Stimulated activated CD4-positive, alpha-beta T cell treated with anti-CD3 and anti-CD28 coated beads, Interleukin-2, amount 100 ng/mL, for 48 hours (primary cell): ENCODE results near the gene NKAIN4.
A peak's percentile ranks its signal among the peaks of the same experiment; 100 is the strongest.

ENCODE experiments used
- DNase-seq, 2 donors: peaks; one replicate each; pipeline ENCODE4 v3.0.0-alpha.2; 2020

The NKAIN4 gene

GRCh38 chr20:63217706-63218105 is 36.6 kb downstream of the NKAIN4 start:
- no peak for DNase-seq

DNA sequence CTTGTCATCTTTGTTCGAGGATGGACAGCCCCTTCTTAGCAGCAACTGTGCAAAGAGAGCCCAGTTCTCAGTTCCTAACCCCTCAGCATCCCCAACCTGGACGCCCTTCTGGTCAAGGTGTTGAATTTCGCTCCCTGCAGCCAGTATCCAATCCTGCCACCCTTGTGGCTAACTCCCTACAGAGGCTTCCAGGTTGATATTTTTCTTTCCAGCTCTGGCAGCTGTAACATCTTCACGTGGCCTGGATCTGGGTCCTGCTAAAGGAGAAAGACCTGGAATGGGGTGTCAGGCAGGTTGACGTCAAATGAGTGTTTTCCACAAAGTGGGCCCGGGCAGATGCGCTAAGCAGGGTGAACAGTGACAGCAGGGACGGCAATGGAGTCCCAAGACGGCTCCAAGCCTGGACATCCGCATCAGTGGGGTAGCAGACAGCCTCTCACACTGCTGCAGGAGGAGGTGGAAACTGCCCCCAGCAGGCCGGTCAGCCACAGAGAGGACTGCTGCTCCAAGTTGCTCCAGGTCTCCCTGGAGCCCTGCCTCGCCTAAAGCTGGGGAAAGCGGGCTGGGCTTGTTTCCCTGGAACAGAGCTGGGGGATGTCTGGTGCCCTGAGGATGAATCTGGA is 37.3 kb downstream of the NKAIN4 start:
- DNase-seq, result no peak

DNA sequence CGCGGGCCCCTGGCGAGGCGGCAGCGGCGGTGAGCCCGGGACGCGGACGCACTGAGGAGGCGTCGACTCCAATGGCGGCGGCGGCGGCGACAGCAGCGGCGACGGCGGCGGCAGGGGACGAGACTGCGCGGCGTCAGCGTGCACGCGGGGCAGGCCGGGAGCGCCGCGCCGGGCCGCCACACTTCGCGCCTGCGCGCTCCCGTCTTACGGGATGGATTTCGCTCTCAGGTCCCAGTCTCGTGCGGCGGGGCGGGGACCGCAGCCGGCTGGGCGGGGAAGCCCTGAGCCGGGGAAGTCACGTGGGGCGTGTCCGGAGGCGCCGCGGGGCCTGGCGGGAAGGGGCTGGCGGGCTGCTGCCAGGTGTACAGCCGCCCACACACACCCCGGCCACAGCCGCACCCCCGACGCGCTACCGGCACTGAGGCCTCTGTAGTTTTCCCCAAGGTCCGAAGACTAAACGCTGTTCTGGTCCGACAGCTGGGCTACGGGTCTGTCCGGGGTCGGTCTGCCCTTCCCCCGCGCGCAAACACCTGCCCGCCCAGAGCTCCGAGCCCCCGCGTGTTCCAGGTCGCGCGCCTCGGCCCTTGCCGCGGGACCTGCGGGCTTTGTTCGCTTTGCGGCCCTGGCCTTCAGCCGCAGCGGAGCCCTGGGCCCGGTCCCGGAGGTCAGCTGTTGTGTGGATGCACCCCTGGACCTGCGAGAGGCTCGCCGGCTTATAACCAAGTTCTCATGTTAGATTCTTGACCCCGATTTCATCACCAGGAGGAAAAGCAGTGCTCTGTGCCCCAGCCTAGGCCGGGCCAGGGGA is 38.0 kb downstream of the NKAIN4 start, which contains the start of gene YTHDF1:
YTHDF1 (minus strand) TSS at position 91 of the 808 bp plus-strand sequence. CDS start 239 bp downstream, outside the sequence.
- DNase-seq, result peak; percentile 93 to 94

- DNase-seq, result peak; percentile 11 to 15
These were observed 38.9 kb downstream of the NKAIN4 start for GRCh38 chr20:63215101-63216040.

GRCh38 chr20:63214514-63214913 is 39.7 kb downstream of the NKAIN4 start:
- no peak for DNase-seq

DNA sequence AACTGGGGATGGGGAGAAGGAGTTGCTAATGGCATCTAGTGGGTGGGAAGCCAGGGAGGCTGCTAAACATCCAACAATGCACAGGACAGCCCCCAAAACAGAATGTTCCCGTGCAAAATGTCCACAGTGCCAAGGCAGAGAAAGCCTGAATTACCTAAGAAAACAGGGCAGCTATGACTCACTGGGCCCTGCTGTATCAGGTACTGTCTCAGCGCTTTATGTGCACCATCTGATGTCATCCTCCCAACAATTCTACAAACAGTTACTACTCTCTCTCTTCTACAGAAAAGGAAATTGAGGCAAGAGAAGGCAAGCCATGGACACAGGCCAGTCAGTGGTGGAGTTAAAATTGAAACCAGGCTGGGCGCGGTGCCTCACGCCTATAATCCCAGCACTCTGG is 41.5 kb downstream of the NKAIN4 start:
- no peak for DNase-seq

GRCh38 chr20:63212393-63212730 is 41.9 kb downstream of the NKAIN4 start:
- DNase-seq, result no peak

GRCh38 chr20:63210011-63210605 is 44.2 kb downstream of the NKAIN4 start:
- no peak for DNase-seq

DNA sequence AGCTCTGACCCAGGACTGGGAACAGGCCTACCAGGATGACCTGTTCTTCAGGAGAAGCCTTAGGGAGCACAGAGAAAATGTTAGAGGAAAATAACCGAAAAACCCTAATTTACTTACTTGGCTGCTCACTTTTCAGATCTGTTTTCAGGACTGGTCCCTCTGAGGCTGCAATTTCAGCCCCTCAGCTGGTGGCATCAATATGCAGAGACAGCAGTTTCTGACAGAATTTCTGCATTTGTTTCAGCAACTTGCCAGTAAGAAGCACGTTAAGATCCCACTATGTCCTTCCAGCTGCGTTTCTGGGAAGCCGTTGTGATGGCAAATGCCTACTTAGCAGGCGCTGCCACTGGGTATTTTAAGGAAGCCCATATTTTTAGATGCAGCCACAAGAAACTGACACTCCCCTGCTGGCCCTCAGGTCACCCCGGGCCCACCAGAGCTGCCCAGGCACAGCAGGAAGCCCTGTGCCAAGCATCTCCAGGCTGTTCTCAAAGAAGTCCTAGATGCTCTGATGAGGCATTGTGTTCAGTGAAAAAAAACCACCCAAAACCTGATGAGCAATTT is 45.8 kb downstream of the NKAIN4 start:
- DNase-seq, result no peak

GRCh38 chr20:63206878-63207277 is 47.4 kb downstream of the NKAIN4 start:
- DNase-seq, result no peak

GRCh38 chr20:63205896-63206295 is 48.4 kb downstream of the NKAIN4 start:
- DNase-seq, result no peak

- no peak for DNase-seq
These were observed 49.9 kb downstream of the NKAIN4 start for GRCh38 chr20:63204362-63204761.

DNA sequence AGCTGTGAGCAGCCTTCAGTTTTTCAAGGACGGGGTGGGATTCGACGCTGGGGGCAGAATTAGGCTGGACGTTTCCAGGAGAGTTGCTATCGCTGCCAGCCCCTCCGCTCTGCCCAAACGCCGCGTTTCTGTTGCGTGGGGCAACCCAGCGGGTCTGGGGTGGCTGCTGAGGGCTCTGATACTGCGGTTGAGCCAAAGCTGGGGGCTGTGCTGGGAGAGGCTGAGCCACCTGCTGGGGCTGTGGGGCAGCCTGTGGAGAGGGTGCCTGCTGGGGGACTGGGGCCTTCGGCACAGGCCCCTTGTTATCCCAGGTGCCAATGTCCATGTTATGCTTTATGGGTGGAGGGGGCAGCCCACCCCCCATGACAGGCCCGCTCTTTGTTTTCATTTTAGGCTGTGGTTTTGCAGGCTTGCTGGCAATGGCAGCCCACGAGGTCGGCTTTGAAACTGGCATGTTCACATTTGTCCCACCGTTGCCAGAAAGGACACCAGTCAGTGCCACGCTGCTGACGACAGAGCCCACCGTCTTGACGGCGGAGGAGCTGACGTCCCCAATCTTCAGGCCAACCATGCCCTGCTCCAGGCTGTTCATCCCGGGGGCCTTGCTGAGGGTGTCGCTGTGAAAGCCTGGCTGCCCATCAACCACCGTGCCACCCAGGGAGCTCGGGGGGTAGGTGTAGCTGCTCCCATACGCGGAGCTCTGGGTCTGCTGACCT is 51.3 kb downstream of the NKAIN4 start:
- no peak for DNase-seq

DNA sequence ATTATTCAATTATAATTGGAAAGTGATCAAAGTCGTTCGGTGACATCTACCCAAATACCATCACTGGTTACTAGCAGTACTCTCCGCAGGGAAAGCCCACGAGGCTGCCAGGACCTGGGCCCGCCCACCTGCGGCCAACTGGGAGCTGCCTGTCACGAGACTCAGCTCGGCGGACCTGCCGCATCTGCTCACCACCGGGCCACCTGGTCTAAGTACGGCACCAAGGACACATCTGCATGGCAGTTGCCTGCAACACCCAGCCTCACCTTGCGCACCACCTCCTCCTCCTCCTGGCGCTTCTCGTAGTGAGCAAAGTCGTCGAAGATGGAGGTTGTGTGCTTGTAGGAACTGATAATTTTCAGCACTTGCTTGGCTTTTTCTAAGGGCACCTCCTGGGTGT is 52.2 kb downstream of the NKAIN4 start:
- DNase-seq, result no peak

- no peak for DNase-seq
These were observed 55.7 kb downstream of the NKAIN4 start for GRCh38 chr20:63198606-63199005.

GRCh38 chr20:63196768-63197470 is 57.3 kb downstream of the NKAIN4 start:
- DNase-seq, result no peak

GRCh38 chr20:63194797-63195173 is 59.5 kb downstream of the NKAIN4 start:
- DNase-seq, result no peak

GRCh38 chr20:63194007-63194796 is 60.1 kb downstream of the NKAIN4 start:
- no peak for DNase-seq

- DNase-seq, result no peak
These were observed 61.5 kb downstream of the NKAIN4 start for GRCh38 chr20:63192721-63193120.

- DNase-seq, result no peak
These were observed 62.9 kb downstream of the NKAIN4 start for GRCh38 chr20:63191400-63191799.
